Activated CD4-positive, alpha-beta T cell treated with anti-CD3 and anti-CD28 coated beads, Interleukin-2, Interleukin-6, amounts not matched to agents 100 ng/mL and 50 ng/mL, durations not matched to agents 16 hours and 8 hours (primary cell): ENCODE data around the gene STARD3.
"Not testable (repeated sequence)": the region's sequence is repeated elsewhere in the genome, so short reads cannot be mapped to it uniquely, and the experiment has no call there.

Source experiments
- DNase-seq: peaks from one replicate; pipeline ENCODE4 v3.0.0-alpha.2; 2020

Gene STARD3

DNA sequence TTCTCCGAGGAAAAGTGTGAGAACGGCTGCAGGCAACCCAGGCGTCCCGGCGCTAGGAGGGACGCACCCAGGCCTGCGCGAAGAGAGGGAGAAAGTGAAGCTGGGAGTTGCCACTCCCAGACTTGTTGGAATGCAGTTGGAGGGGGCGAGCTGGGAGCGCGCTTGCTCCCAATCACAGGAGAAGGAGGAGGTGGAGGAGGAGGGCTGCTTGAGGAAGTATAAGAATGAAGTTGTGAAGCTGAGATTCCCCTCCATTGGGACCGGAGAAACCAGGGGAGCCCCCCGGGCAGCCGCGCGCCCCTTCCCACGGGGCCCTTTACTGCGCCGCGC is 62.8 kb downstream of the STARD3 start, which contains the start of gene ERBB2:
TSS of gene ERBB2 (plus strand) at position 247 of the 330 bp plus-strand sequence. CDS start 175 bp downstream, outside the sequence.
- DNase-seq = no peak

DNA sequence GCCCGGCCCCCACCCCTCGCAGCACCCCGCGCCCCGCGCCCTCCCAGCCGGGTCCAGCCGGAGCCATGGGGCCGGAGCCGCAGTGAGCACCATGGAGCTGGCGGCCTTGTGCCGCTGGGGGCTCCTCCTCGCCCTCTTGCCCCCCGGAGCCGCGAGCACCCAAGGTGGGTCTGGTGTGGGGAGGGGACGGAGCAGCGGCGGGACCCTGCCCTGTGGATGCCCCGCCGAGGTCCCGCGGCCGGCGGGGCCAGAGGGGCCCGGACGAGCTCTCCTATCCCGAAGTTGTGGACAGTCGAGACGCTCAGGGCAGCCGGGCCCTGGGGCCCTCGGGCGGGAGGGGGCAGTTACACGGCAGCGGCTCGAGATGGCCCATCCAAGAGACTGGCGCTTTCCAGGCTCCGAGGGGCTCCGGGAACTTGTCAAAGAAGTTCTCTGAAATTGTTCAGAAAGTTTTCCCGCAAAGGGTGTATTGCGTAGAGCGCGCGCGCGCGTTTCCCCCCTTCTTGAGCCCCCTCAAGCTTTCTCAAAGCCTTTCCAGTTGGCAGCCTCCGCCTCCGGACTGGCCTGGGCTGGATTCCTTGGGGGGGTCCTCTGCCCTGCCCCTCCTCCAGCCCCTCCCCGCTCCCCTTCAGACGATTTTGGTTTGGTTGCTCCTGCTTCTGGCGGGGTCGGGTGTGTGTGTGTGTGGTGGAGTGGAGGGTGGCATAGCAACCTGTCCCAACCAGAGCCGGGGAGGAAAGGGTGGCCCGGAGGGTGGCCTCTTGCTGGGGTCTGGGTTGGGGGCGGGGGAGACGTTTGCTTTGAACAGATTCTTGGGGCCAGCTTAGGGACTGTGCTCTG is 63.4 kb downstream of the STARD3 start:
- no peak for DNase-seq

DNA sequence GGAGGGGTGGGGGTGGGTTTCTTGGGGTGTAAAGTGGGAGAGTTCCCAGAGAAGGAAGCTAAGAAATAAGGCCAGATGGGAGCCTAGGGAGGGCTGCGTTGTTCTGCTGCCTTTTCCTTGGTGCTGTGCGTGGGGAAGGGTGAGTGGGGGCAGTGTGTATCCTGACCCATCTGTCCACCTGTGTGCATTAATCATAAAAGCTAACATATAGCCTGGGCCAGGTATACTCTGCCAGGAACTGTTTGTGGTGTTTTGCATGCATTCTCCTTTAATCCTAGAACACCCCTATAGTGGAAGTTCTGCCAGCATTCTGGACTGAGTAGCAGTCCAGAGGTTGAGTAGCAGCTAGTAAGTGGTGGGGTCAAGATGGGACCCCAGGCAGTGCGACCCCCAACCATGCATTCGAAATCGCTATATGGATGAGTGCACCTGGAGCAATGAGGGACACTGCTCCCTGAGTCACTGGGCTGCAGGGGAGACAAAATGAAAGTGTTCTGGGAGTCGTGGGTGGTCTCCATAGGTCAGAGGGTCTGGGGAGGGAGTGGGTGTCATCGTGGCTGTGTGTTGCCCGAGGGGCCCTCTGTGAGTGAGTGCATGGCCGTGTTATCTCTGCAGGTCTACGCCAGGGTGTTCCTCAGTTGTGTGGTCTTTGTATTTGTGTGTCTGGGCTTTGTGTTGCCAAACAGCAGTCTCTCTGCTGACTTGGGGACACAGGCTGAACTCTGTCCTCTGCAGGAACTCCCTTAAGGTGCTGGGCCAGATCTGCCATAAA is 64.3 kb downstream of the STARD3 start:
- DNase-seq = no peak

DNA sequence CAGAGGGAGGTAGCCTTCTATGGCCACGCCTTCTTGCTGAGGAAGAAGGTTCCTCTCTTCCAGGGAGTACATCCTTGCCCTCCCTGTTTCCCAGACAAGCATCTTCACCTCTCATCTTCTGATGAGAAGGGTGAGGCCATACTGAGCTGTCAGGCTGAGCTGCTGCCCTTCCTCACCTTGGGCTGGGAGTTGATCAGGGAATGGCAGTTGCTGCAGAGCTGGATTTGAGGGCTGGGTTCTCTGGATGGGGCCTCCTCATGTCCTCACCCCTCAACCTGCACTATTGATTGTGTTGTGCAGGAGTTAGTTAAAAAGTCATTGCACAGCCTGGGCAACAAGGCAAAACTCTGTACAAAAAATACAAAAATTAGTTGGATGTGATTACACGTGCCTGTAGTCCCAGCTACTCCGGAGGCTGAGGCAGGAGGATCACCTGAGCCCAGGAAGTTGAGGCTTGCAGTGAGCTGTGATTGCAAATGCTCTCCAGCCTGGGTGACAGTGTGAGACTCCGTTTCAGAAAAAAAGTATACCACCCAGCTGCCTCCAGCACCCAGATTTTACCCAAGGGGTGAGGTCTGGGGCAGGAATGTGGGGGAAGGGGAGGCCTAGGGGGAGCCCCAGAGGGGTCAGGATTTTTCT is 65.0 kb downstream of the STARD3 start:
- no peak for DNase-seq

DNA sequence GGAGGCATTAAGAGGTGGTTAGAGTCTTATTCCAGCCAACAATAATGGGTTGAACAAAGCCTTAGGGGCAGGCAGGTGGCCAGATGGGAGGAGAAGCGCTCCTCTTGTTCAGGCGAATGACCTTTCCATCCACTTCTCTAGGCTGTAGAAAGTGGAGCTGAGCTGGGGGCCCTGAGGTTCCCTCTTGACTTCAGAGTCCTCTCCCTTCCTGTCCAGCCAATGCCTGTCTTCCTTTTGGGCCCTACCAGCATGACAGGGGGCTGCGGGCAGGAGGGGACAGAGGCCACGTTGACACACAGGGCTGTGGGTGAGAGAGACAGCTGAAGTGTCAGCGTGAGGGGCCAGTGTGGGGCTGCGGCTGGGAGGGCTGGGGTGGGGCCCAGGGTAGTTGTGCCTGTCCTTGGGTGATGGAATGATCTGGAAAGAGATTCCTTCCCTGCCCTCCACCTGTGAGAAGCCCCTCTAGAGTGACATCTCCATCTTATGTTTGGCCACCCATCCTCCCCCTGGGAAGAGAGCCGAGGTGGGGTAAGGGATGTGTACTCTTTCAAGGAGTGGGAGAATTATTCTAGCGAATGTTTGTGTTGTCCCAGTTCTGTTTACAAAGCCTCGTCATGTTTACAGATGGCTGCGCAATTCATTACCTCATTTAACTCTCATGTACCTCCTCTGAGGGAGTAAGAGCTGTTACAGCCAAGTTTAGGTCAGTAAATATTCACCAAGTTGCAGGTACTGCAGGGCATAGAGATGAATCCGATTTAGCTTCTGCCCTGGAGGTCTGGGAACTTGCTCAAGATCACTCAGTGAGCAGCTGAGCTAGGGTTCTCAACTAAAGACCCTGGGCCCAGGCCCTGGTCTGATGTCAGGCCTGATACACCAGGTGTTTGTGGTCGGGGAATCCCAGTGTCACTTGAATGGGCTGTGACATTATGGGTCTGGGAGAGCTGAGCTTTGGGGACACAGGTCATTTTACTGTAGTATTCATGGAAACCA is 66.3 kb downstream of the STARD3 start:
- DNase-seq = no peak

DNA sequence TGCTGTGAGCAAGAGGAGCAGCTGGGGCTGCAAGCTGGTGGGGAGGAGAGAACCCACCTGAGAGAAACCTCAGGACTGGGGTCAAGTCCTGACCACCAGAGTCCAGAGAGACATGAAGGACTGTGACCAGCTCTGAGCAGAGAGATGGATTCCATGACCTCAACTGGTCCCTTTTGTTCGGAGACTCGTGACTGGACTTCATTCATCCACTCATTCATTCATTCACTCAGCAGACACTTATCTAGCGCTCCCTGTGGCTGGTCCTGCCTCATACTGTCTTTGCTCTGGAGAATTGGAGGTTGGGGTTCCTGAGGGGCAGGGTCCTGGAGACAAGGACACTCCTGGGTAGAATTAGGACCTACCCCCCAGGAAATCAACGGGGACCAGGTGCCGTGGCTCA is 67.0 kb downstream of the STARD3 start:
- DNase-seq = no peak

DNA sequence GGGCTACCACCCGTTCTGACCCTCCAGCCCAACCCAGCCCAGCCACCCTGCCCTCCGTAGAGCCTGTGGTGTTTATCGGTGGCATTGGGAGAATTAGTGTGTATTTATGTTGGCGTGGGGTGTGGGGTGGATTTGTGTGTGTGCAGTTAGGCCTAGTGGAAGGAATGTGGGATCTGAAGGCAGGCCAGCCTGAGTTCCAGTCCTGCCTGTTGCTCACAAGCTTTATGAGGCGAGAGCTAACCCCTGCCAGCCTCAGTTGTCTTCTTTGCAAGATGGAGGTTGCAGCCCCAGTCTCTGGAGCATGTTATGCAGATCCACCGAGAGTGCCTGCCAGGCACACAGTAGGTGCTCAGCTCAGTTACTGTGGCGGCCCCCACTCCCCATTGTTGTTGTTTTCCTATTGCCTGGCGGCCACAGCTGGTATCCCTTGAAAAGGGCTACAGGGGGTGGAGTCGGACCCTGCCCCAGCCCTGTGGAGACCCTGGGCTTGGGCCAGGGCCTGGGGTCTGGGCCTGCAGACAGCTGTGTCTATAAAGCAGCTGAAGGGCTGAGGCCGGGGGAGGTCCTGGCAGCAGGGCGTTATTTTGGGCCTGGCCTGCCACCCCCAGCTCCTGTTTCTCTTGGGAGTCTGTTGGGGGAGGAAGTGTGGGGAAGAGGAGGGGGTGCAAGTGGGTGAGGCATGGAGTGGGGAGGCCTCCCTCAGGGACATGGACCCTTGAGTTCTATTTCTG is 68.0 kb downstream of the STARD3 start:
- no peak for DNase-seq

DNA sequence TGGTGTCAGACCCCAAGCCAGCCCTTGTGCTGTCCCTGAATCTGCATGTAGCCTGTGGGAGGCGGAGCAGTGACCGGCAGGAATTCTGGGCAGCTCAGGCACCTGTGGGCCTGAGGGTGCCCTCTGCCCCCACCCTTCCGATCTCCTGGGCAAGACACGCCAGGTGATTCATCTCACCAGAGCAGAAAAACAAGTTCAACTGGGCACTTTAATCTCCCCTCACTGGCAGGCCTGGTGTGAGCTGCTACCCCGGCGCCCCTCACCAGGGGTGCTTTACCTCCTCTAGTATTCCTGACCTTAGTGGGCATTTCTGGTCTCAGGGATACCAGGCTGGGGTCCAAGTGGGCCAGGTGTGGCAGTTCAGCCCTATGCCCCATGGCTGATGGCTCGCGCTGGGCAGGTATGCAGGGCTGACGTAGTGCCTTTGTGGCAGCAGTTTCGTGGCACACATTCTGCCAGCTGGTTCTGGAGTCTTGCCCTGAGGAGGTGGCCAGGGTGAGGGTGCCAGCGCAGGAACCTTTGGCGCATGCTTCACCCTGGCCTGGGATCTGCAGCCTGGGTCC is 68.9 kb downstream of the STARD3 start:
- no peak for DNase-seq

DNA sequence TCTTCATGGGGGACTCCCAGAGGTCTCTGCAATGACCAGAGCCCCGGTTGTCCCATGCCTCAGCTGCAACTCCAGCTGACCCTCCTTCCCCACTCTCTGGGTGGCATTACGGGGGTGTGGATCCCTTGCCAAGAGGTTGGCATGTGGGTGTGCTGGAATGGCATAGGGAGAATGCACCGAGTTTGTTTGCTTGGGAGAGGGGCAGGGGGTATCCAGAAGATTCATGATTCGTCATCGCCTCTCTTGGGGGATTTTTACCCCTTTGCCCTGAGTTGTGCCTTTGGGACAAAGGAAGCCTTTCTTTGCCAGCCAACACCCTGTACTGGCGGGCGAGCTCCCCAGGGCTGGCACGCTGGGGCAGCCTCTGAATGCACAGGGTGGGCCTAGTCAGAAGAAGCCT is 69.4 kb downstream of the STARD3 start:
- DNase-seq = no peak

DNA sequence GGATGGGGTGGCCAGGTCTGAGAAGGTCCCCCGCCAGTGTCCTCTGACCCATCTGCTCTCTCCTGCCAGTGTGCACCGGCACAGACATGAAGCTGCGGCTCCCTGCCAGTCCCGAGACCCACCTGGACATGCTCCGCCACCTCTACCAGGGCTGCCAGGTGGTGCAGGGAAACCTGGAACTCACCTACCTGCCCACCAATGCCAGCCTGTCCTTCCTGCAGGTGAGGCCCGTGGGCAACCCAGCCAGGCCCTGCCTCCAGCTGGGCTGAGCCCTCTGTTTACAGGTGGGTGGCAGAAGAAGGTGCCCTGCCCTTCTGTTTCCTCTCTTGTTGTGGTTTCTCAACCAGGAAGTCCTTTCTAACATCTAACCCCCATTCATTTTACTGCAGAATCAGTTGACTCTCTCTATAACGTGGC is 70.0 kb downstream of the STARD3 start:
- no peak for DNase-seq

DNA sequence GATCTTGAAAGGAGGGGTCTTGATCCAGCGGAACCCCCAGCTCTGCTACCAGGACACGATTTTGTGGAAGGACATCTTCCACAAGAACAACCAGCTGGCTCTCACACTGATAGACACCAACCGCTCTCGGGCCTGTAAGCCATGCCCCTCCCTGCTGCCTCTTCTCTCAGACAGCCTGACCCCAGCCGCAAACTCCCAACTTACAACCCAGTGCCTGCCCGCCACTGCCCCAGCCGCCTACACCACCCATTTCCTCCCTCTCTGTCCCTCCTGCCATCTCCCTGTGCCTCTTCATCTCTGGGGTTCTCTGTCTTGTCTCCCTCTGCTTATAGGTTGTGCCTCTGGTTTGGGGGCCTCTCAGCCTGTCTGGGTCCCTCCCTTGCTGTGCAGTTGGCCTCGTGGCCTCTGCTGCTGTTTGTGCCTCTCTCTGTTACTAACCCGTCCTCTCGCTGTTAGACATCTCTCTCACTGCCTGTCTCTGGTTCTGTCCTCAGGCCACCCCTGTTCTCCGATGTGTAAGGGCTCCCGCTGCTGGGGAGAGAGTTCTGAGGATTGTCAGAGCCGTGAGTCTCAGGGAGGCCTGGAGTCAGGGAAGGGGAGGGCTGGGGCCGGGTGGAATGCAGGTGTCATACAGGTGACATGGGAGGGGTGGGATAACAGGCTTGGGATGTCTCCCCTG is 72.5 kb downstream of the STARD3 start:
- DNase-seq = no peak

DNA sequence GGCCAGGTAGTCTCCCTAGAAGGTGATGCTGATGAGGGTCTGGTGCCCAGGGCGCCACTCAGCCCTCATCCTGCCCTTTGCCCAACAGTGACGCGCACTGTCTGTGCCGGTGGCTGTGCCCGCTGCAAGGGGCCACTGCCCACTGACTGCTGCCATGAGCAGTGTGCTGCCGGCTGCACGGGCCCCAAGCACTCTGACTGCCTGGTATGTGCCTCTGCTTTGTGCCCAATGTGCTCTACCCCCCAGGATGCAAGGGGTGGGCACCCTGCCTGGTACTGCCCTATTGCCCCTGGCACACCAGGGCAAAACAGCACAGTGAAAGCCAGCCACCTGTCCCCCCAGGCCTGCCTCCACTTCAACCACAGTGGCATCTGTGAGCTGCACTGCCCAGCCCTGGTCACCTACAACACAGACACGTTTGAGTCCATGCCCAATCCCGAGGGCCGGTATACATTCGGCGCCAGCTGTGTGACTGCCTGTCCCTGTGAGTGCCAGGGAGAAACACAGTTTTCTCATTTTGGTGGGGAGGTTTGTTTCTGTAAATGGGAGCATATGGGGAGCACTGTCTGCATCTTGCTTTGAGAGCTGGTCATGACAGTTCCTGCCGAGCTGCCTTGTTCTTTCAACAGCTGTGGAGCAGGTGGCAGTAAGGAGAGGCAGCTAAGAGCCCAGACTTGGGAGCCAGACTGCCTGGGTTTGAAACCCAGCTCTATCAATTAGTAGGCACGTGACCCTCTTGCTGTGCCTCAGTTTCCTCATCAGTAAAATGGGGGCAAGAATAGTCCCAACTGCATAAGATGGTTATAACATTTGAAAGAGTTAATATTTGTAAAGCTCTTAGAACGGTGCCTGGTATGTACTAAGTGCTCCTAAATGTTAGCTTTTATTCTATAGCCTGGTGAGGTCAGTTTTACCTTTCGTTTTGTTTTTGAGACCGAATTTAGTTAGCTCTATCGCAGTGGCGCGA is 73.3 kb downstream of the STARD3 start:
- DNase-seq = no peak

DNA sequence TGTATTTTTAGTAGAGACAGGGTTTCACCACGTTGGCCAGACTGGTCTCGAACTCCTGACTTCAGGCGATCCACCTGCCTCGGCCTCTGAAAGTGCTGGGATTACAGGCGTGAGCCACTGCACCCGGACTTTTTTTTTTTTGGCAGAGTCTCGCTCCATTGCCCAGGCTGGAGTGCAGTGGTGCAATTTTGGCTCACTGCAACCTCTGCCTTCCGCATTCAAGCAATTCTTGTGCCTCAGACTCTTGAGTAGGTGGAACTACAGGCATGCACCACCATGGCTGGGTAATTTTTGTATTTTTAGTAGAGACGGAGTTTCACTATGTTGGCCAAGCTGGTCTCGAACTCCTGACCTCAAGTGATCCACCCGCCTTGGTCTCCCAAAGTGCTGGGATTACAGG is 74.1 kb downstream of the STARD3 start:
- DNase-seq = not testable (repeated sequence)

DNA sequence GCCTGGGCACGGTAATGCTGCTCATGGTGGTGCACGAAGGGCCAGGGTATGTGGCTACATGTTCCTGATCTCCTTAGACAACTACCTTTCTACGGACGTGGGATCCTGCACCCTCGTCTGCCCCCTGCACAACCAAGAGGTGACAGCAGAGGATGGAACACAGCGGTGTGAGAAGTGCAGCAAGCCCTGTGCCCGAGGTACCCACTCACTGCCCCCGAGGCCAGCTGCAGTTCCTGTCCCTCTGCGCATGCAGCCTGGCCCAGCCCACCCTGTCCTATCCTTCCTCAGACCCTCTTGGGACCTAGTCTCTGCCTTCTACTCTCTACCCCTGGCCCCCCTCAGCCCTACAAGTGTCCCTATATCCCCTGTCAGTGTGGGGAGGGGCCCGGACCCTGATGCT is 74.9 kb downstream of the STARD3 start:
- DNase-seq = no peak
